ENCODE results near the gene SLC6A9.

Gene SLC6A9

DNA sequence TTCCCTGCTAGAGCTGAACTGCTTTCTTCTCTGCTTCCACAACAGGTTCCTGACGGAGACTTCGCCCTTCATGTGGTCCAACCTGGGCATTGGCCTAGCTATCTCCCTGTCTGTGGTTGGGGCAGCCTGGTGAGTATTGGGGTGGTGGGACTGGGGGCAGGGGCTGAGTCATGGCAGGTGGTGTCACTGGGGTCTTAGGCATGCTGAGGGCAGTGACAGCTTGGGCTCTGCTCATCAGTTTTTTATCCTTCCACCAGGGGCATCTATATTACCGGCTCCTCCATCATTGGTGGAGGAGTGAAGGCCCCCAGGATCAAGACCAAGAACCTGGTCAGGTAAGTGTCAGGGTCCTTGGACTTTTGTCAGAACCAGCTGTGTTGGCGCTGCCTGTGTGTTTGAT is 55.2 kb downstream of the SLC6A9 start:
- no peak overlapping the region for H3K27ac ChIP-seq
- no peak for DNase-seq (ENCODE audit: low read depth, low spot score)

DNA sequence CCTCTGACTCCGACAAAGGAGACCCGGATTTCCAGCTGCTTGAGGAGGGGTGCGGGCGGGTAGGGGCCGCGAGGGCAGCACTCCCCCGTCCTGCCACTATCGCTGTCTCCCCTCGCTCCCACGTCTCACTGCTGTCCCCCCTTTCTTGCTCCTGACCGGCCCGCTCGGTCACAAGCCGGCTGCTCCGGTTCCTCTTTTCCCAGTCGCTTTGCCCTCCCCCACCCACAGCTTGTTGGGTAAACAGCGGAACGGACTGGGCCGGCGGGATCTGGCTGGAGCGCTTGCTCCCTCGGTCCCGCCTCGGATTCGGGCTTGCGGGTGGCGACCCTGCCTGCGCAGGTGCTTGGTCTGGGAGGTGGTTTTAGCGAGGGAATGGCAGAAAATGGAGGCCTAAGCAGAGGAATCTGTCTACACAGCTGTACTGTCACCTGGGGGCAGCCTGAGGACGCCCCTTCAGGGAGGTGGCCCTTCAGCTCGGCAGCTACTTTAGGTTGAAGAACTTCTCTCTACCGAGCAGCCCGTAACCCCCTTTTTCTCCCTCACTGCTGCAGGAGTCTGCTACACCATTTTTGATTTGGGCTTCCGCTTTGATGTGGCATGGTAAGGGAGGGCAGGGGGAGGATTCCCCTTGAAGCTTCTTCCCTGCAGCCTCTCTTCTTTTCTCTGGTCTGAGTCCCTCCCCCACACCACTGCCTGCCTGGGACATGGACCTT is 55.9 kb downstream of the SLC6A9 start:
- H3K27ac ChIP-seq: peak overlapping the region; percentile 66
- DNase-seq (ENCODE audit: low read depth, low spot score): no peak

GRCh38 chr1:43974443-43975248 is 56.6 kb downstream of the SLC6A9 start, which contains the start of gene ATP6V0B:
ATP6V0B (plus strand) TSS chr1:43974960; CDS start chr1:43975041, 81 bp downstream.
- H3K27ac ChIP-seq: peak within 1 kb of the TSS; percentile 66
- DNase-seq (ENCODE audit: low read depth, low spot score): peak; percentile 62

GRCh38 chr1:43973981-43974442 is 57.2 kb downstream of the SLC6A9 start:
- peak overlapping the region; percentile 66 for H3K27ac ChIP-seq
- DNase-seq (ENCODE audit: low read depth, low spot score): no peak

DNA sequence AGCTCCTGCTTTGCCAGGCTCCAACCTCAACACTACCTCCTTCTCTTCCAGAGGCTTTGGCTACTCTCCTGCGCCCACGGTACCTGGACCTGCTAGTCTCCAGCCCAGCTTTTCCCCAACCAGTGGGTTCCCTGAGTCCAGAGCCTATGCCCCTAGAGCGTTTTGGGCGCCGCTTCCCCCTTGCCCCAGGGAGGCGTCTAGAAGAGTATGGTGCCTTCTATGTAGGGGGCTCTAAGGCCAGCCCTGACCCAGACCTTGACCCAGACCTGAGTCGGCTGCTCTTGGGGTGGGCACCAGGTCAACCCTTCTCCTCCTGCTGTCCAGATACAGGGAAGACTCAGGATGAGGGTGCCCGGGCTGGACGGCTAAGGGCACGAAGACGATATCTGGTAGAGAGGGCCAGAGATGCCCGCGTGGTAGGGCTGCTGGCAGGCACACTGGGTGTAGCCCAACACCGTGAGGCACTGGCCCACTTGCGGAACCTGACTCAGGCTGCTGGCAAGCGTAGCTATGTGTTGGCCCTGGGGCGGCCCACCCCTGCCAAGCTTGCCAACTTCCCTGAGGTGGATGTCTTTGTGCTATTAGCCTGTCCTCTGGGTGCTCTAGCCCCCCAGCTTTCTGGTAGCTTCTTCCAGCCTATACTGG is 59.8 kb downstream of the SLC6A9 start:
- no peak for DNase-seq (ENCODE audit: low read depth, low spot score)
- no peak overlapping the region for H3K27ac ChIP-seq

DNA sequence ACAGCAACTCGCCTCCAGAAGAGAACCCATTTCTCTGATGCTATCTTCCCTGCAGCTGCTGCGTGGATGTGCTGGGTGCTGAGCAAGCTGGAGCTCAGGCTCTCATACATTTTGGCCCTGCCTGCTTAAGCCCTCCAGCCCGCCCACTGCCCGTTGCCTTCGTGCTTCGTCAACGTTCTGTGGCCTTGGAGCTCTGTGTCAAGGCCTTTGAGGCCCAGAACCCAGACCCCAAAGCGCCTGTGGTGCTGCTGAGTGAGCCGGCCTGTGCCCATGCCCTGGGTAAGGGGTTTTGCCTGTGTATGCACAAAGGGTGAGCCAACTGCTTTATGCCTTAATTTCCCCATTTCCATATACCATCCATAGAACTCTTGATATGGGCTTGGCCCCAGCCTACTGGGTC is 60.4 kb downstream of the SLC6A9 start:
- H3K27ac ChIP-seq: no peak overlapping the region
- DNase-seq (ENCODE audit: low read depth, low spot score): no peak

DNA sequence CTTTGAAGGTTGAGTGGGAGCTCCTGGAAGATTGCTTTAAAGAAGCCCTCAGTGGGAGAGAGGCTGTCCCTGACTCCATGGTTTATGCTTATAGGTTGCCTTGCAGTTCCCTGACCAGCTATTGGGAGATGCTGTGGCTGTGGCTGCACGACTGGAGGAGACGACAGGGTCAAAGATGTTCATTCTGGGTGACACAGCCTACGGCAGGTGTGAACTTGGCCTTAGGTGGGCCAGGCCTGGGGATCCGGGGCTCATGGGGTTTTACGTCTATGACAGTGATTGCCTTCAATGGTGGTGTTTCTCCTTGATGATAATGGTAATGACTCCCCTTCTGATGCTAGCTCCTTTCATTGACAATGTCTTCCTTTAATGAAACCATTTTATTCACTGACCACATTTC is 60.8 kb downstream of the SLC6A9 start:
- no peak overlapping the region for H3K27ac ChIP-seq
- DNase-seq (ENCODE audit: low read depth, low spot score): no peak

DNA sequence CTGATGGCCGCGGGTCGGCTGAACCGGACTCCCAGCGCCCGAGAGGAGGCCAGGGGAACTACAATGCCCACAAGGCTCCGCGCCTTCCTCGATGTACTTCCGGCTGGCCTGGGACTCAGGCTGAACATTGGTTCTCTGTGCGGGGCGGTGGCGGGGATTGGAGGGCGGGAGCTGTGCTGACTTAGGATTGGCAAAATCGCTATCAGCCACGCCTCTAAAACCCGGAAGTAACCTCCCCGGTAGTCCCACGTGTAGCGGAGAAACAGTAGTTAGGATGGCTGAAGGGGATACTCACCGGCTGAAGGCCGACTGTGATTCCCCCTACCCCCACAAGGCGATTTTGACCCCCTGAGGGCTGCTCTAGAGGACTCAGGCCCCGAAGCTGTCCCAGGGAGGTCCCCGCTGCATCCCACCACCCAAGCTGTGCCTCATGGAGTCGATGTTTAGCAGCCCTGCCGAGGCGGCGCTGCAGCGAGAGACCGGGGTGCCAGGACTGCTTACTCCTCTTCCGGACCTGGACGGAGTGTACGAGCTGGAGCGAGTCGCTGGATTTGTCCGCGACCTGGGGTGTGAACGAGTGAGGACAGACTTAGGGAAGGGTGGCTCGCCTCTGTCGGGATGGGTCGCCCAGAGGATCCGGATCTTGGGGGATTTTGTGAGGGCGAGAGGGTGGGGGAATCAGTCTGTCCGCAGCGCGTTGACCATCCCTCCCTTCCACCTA is 61.4 kb downstream of the SLC6A9 start, which contains the start of gene DPH2:
Gene DPH2, plus strand, starts transcription at position 265 of the 721 bp plus-strand sequence. Its CDS starts 166 bp downstream, at position 431.
- DNase-seq (ENCODE audit: low read depth, low spot score): peak; percentile 87
- no peak within 1 kb of the TSS for H3K27ac ChIP-seq

DNA sequence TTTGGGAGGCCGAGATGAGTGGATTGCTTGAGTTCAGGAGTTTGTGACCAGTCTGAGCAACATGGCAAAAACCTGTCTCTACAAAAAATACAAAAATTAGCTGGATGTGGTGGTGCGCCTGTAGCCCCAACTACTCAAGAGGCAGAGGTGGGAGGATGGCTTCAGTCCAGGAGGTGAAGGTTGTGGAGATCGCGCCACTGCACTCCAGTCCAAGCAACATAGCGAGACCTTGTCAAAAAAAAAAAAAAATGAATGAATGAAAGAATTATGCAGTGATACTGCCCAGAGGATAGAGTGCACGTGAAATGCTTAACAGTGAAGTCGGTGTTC is 61.9 kb downstream of the SLC6A9 start:
- no peak for DNase-seq (ENCODE audit: low read depth, low spot score)
- no peak overlapping the region for H3K27ac ChIP-seq

DNA sequence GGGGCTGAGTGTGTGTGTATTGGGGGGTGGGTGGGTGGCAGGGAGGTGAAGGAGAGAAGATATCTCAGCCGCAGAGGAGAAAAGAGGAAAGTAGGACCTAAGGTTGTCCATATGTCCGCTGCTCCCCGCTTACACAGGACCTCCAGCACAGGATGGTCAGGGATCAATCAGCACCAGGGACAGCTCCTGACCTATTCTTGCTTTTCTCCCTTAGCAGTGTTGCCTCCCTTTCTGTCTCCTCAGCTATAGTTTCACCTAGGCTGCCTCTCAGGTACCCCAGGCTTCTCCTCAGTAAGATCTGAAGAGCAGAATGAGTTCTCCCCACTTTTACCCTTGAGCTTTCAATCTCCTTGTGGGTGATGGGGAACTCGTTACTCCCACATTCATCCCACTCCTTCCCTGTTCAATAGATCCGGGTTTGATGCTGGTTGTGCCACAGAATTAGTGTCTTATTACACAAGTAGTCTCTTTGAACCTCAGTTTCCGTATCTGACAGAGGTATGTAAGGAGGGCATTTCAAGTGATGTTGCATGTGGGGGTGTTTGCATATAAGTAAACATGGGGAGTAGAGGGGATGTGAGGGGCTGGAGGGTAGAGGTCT is 62.8 kb downstream of the SLC6A9 start:
- no peak overlapping the region for H3K27ac ChIP-seq
- DNase-seq (ENCODE audit: low read depth, low spot score): no peak

DNA sequence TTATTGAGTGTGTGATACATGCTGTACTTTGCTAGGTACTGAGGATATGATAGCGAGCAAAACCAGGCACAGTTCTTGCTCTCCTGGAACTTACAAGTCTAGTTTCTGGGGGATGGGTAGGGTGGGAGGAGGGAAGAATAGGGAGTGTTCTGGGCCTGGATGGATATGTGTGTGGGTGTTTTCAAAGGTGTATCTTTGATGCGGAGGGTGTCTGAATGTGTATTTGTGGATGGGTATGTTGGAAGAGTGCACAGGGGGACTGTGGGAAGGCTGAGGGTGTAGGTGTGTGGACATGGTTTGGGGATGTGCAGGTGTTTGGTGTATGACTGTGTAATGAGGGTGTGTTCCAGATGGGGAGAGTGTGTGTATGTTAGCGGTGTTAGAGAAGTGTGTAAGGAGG is 65.9 kb downstream of the SLC6A9 start:
- DNase-seq (ENCODE audit: low read depth, low spot score): no peak
- H3K27ac ChIP-seq: no peak overlapping the region

DNA sequence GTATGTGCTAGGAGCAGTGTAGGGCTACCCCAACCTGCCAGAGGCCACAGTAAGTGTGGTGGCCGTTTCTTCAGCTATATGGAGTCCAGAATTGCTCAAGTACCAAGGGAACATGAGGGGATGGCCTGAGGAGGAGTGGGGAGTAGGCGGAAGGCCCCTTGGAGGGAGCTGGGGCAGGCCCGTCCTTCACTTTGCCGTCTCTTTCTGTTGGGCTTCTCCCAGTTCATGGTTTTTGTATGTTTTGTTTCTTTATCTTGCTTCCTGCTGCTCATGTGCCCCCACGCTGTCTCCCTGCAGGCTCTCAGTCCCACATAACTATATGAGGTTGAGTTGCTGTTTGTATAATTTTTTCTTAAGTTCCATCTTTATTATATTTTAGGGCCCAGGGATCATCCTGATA is 67.4 kb downstream of the SLC6A9 start:
- H3K27ac ChIP-seq: no peak overlapping the region
- no peak for DNase-seq (ENCODE audit: low read depth, low spot score)

GRCh38 chr1:43963006-43963405 is 68.3 kb downstream of the SLC6A9 start:
- no peak overlapping the region for H3K27ac ChIP-seq
- no peak for DNase-seq (ENCODE audit: low read depth, low spot score)

DNA sequence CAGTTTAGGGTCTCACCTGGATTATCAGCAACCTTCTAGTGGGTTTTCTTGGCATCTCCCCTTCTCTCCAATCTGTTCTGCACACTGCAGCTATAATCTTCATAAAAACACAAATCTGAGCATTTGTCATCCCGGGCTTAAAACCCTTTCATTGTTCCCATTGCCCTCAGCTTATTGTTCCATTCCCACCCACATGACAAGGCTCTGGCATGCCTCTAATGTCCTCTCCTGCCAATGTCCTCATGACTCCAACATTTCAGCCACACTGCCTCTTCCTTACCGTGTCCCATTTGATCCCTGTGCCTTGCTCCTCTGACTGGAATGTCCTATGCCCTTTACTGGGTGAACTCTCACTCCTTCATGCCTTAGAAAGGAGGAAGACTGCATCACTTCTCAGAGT is 68.9 kb downstream of the SLC6A9 start:
- no peak for DNase-seq (ENCODE audit: low read depth, low spot score)
- H3K27ac ChIP-seq: no peak overlapping the region

DNA sequence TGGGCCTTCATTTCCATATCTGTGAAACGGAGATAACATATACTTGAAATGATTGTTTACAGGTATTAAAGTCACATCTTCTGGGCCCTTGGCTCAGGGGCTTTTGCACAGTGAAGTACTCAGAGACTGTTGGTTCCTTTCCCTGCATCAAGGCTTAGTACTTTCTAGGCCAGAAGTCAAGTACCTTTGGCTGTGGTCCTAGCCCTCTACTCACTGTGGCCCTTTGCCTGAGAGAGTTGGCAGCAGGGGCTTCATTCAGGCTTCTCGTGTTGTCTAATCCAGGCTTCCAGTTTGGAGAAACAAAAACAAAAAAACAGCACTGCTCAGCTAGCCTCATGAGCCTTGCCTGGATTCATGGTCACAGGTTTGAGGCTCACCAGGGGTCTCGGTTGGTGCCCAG is 69.6 kb downstream of the SLC6A9 start:
- no peak for DNase-seq (ENCODE audit: low read depth, low spot score)
- no peak overlapping the region for H3K27ac ChIP-seq

DNA sequence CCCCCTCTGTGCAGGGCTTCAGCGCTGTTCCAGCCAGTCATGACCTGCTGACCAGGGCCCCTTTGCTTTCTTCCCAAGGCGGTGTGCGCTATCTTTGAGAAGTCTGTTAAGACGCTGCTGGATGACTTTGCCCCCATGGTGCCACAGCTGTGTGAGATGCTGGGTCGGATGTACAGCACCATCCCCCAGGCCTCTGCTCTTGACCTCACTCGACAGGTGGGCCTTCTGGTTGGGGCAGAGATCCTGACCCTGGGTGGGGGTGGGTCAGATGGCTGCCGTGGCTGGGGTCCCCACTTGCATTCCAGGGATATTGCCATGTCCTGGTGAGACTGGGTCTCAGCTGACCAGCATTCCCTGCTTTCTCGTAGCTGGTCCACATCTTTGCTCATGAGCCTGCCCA is 70.5 kb downstream of the SLC6A9 start:
- H3K27ac ChIP-seq: no peak overlapping the region
- no peak for DNase-seq (ENCODE audit: low read depth, low spot score)

GRCh38 chr1:43958351-43959255 is 72.7 kb downstream of the SLC6A9 start:
- no peak for DNase-seq (ENCODE audit: low read depth, low spot score)
- H3K27ac ChIP-seq: no peak overlapping the region

DNA sequence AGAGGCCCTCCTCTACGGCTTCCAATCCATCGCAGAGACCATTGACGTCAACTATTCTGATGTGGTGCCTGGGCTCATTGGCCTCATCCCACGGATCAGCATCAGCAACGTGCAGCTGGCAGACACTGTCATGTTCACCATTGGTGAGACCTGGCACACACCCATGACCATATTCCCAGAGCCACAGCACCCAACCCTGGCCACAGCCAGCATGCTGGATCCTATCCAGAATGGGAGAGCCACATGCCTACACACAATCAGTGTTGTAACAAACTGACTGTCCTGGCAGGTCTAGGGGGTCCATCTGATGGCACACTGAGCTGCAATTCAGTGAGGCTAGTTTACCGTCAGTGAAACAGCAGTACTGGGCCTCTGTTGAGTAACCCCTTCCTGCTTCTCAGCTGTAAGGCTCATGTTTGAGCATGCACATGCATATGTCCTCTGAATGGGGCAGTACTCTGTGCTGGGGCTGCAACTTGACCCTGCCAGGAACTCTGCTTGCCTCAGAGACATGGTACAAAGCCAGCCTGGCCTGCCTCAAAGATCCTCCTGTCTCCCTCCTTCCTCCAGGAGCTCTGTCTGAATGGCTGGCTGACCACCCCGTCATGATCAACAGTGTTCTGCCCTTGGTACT is 73.7 kb downstream of the SLC6A9 start:
- DNase-seq (ENCODE audit: low read depth, low spot score): no peak

DNA sequence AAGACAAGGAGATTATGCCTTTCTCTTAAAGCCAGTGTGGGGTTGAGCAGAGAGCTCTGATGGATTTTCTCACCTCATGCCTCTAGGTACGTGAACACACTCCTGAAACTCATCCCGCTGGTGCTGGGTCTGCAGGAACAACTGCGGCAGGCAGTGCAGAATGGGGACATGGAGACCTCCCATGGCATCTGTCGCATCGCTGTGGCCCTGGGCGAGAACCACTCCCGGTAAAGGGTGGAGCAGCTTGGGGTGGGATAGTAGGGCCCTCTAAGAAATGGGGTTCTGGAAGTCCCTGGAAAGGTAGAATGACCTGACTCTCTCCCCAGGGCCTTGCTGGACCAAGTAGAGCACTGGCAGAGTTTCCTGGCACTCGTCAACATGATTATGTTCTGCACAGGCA is 75.0 kb downstream of the SLC6A9 start:
- no peak overlapping the region for H3K27ac ChIP-seq
- no peak for DNase-seq (ENCODE audit: low read depth, low spot score)

More for the DNA sequence above, 73.7 kb downstream of the SLC6A9 start:
- no peak overlapping the region for H3K27ac ChIP-seq
